Endothelial cell of umbilical vein (primary cell): ENCODE measurements around the gene AMDHD2.

Experiments used
- POLR2A ChIP-seq: IDR thresholded peaks from 2 replicates; pipeline ENCODE4 v1.6.1; 2012; ENCODE audit warnings: low read depth, mild to moderate bottlenecking, control low read depth, low read length
- POLR2AphosphoS5 ChIP-seq: IDR thresholded peaks from 2 replicates; pipeline ENCODE4 v1.6.1; 2012; ENCODE audit warnings: low read depth, mild to moderate bottlenecking, control low read depth, low read length, moderate library complexity; ENCODE audit not compliant: insufficient read depth

- no peak for TF ChIP-seq POLR2AphosphoS5
- TF ChIP-seq POLR2A, result no peak
Observed at GRCh38 chr16:2498531-2499253, 21.5 kb upstream of the AMDHD2 start.
